ENCODE results near the gene ADARB2.

Gene ADARB2

GRCh38 chr10:1687190-1687589, 50.1 kb downstream of the ADARB2 start:
- no peak for FAIRE-seq
- DNase-seq (ENCODE audit: low spot score): no peak

- no peak for FAIRE-seq
- no peak for DNase-seq (ENCODE audit: low spot score)
Measured at GRCh38 chr10:1686491-1686749, 50.9 kb downstream of the ADARB2 start.

- FAIRE-seq (no peak), DNase-seq (ENCODE audit: low spot score) (no peak)
Measured at GRCh38 chr10:1685699-1686490, 51.4 kb downstream of the ADARB2 start.

GRCh38 chr10:1684991-1685390, 52.3 kb downstream of the ADARB2 start:
- FAIRE-seq: no peak
- DNase-seq (ENCODE audit: low spot score): no peak

GRCh38 chr10:1683649-1684048, 53.7 kb downstream of the ADARB2 start:
- no peak for FAIRE-seq

GRCh38 chr10:1679821-1680650, 57.3 kb downstream of the ADARB2 start:
- no peak for FAIRE-seq
- DNase-seq (ENCODE audit: low spot score): peak; percentile 2

More at GRCh38 chr10:1683649-1684048, 53.7 kb downstream of the ADARB2 start:
- no peak for DNase-seq (ENCODE audit: low spot score)

GRCh38 chr10:1678084-1678483, 59.2 kb downstream of the ADARB2 start:
- no peak for DNase-seq (ENCODE audit: low spot score)
- no peak for FAIRE-seq

GRCh38 chr10:1677307-1677939, 59.9 kb downstream of the ADARB2 start:
- no peak for DNase-seq (ENCODE audit: low spot score)
- no peak for FAIRE-seq

GRCh38 chr10:1674501-1674900, 62.8 kb downstream of the ADARB2 start:
- no peak for FAIRE-seq

GRCh38 chr10:1673568-1674345, 63.6 kb downstream of the ADARB2 start:
- no peak for DNase-seq (ENCODE audit: low spot score)
- FAIRE-seq: no peak

More at GRCh38 chr10:1674501-1674900, 62.8 kb downstream of the ADARB2 start:
- DNase-seq (ENCODE audit: low spot score): no peak

- no peak for DNase-seq (ENCODE audit: low spot score)
- FAIRE-seq: no peak
Measured at GRCh38 chr10:1672001-1672781, 65.1 kb downstream of the ADARB2 start.

GRCh38 chr10:1671366-1672000, 65.8 kb downstream of the ADARB2 start:
- FAIRE-seq (no peak), DNase-seq (ENCODE audit: low spot score) (no peak)

GRCh38 chr10:1670541-1671365, 66.6 kb downstream of the ADARB2 start:
- DNase-seq (ENCODE audit: low spot score) (peak; percentile 8), FAIRE-seq (no peak)

GRCh38 chr10:1669433-1669832, 67.9 kb downstream of the ADARB2 start:
- FAIRE-seq: no peak
- no peak for DNase-seq (ENCODE audit: low spot score)

GRCh38 chr10:1668399-1668798, 68.9 kb downstream of the ADARB2 start:
- DNase-seq (ENCODE audit: low spot score): no peak
- FAIRE-seq: no peak

GRCh38 chr10:1667392-1667791, 69.9 kb downstream of the ADARB2 start:
- FAIRE-seq (no peak), DNase-seq (ENCODE audit: low spot score) (no peak)

GRCh38 chr10:1666147-1666546, 71.2 kb downstream of the ADARB2 start:
- DNase-seq (ENCODE audit: low spot score) (no peak), FAIRE-seq (no peak)

- FAIRE-seq: no peak
Measured at GRCh38 chr10:1665681-1666080, 71.6 kb downstream of the ADARB2 start.

GRCh38 chr10:1665021-1665661, 72.2 kb downstream of the ADARB2 start:
- FAIRE-seq (no peak), DNase-seq (ENCODE audit: low spot score) (no peak)

More at GRCh38 chr10:1665681-1666080, 71.6 kb downstream of the ADARB2 start:
- DNase-seq (ENCODE audit: low spot score): no peak
